ENCODE results near the gene MED27.

Gene MED27

GRCh38 chr9:131999692-132000551, 79.7 kb downstream of the MED27 start:
- no peak for DNase-seq (ENCODE audit: low read depth, low spot score)

GRCh38 chr9:131997779-131998178, 81.9 kb downstream of the MED27 start:
- no peak for DNase-seq (ENCODE audit: low read depth, low spot score)

GRCh38 chr9:131997076-131997475, 82.6 kb downstream of the MED27 start:
- DNase-seq (ENCODE audit: low read depth, low spot score) = no peak

- DNase-seq (ENCODE audit: low read depth, low spot score) = no peak
These were observed 84.3 kb downstream of the MED27 start for GRCh38 chr9:131995382-131995781.

- DNase-seq (ENCODE audit: low read depth, low spot score) = no peak
These were observed 85.1 kb downstream of the MED27 start for GRCh38 chr9:131994364-131995125.

- DNase-seq (ENCODE audit: low read depth, low spot score) = no peak
These were observed 86.6 kb downstream of the MED27 start for GRCh38 chr9:131992906-131993657.

GRCh38 chr9:131987232-131987631, 92.4 kb downstream of the MED27 start:
- DNase-seq (ENCODE audit: low read depth, low spot score) = no peak

GRCh38 chr9:131986576-131986975, 93.1 kb downstream of the MED27 start:
- no peak for DNase-seq (ENCODE audit: low read depth, low spot score)

- no peak for DNase-seq (ENCODE audit: low read depth, low spot score)
These were observed 93.6 kb downstream of the MED27 start for GRCh38 chr9:131986089-131986488.

GRCh38 chr9:131984564-131984963, 95.1 kb downstream of the MED27 start:
- no peak for DNase-seq (ENCODE audit: low read depth, low spot score)

- DNase-seq (ENCODE audit: low read depth, low spot score) = no peak
These were observed 96.9 kb downstream of the MED27 start for GRCh38 chr9:131982671-131983239.

GRCh38 chr9:131982102-131982501, 97.6 kb downstream of the MED27 start:
- no peak for DNase-seq (ENCODE audit: low read depth, low spot score)

- no peak for DNase-seq (ENCODE audit: low read depth, low spot score)
These were observed 98.4 kb downstream of the MED27 start for GRCh38 chr9:131981116-131981776.

- no peak for DNase-seq (ENCODE audit: low read depth, low spot score)
These were observed 99.2 kb downstream of the MED27 start for GRCh38 chr9:131980267-131981016.

- DNase-seq (ENCODE audit: low read depth, low spot score) = no peak
These were observed 102.4 kb downstream of the MED27 start for GRCh38 chr9:131977109-131977838.

GRCh38 chr9:131976157-131977108, 103.2 kb downstream of the MED27 start:
- no peak for DNase-seq (ENCODE audit: low read depth, low spot score)

GRCh38 chr9:131972889-131973288, 106.8 kb downstream of the MED27 start:
- DNase-seq (ENCODE audit: low read depth, low spot score) = no peak

- DNase-seq (ENCODE audit: low read depth, low spot score) = no peak
These were observed 108.1 kb downstream of the MED27 start for GRCh38 chr9:131971482-131972074.
